ENCODE measurements around the gene HACE1.
"Not testable (repeated sequence)": the region's sequence is repeated elsewhere in the genome, so short reads cannot be mapped to it uniquely, and the experiment has no call there.

The HACE1 gene

GRCh38 chr6:104809116-104809515, 50.6 kb downstream of the HACE1 start:
- H3K36me3 ChIP-seq (ENCODE audit: low read depth) = no peaks in the 10 kb centered on the region; the same call in 1 of the 2 replicates
- no peak for DNase-seq (ENCODE audit: low spot score)
- no peaks in the 10 kb centered on the region for H3K4me1 ChIP-seq (ENCODE audit: insufficient read depth, poor library complexity, severe bottlenecking)
- no peak for TF ChIP-seq CTCF (IDR thresholded peaks at IDR 0.05; ENCODE audit: poor library complexity, severe bottlenecking)
- peaks cover 3% of the 10 kb centered on the region for H3K9me3 ChIP-seq (ENCODE audit: severe bottlenecking)
- ATAC-seq (ENCODE audit: low read depth) = no peak
- no peak overlapping the region for H3K27ac ChIP-seq (ENCODE audit: poor library complexity, severe bottlenecking)
- H3K4me3 ChIP-seq (ENCODE audit: severe bottlenecking) = no peak overlapping the region
- no peaks in the 10 kb centered on the region for H3K27me3 ChIP-seq (ENCODE audit: insufficient read depth, poor library complexity, severe bottlenecking)

- DNase-seq (ENCODE audit: low spot score); H3K4me1 ChIP-seq (ENCODE audit: insufficient read depth, poor library complexity, severe bottlenecking); H3K36me3 ChIP-seq (ENCODE audit: low read depth); H3K4me3 ChIP-seq (ENCODE audit: severe bottlenecking); H3K9me3 ChIP-seq (ENCODE audit: severe bottlenecking); ATAC-seq (ENCODE audit: low read depth); H3K27me3 ChIP-seq (ENCODE audit: insufficient read depth, poor library complexity, severe bottlenecking); H3K27ac ChIP-seq (ENCODE audit: poor library complexity, severe bottlenecking): not testable (repeated sequence)
Observed at GRCh38 chr6:104805335-104805734, 54.4 kb downstream of the HACE1 start.

DNA sequence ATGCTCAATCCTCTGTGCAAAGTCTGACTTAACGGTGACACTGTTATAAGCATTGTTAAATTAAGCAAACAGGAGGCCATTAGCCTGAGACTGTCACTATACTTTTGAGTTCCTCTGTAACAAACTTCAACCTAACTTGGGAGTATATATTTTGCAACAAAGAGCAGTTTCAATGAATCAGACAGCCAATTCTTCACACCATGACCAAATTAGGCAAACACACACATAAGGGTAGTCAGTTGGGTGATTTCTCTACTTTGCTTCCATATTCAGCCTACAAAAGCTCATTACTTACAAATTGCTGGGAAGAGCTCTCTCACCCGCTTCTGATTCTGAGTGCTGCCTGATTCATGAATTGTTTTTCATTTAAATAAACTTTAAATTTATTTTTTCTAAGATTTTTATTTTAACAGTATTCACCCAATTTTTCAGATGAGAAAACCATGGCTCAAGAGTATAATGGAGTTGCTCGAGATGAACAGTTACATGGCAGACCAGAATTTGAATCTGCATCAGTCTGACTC, 60.5 kb downstream of the HACE1 start:
- no peaks in the 10 kb centered on the region for H3K9me3 ChIP-seq (ENCODE audit: severe bottlenecking)
- H3K4me1 ChIP-seq (ENCODE audit: insufficient read depth, poor library complexity, severe bottlenecking) = no peaks in the 10 kb centered on the region
- ATAC-seq (ENCODE audit: low read depth) (no peak), DNase-seq (ENCODE audit: low spot score) (no peak)
- no peaks in the 10 kb centered on the region for H3K36me3 ChIP-seq (ENCODE audit: low read depth)
- no peak for TF ChIP-seq CTCF (IDR thresholded peaks at IDR 0.05; ENCODE audit: poor library complexity, severe bottlenecking)
- no peak overlapping the region for H3K27ac ChIP-seq (ENCODE audit: poor library complexity, severe bottlenecking)
- no peak overlapping the region for H3K4me3 ChIP-seq (ENCODE audit: severe bottlenecking)
- H3K27me3 ChIP-seq (ENCODE audit: insufficient read depth, poor library complexity, severe bottlenecking) = no peaks in the 10 kb centered on the region

GRCh38 chr6:104796031-104796785, 63.5 kb downstream of the HACE1 start:
- Histone ChIP-seq H3K9me3 (ENCODE audit: severe bottlenecking) (no peaks in the 10 kb centered on the region), H3K4me3 (ENCODE audit: severe bottlenecking) (no peak overlapping the region), H3K27ac (ENCODE audit: poor library complexity, severe bottlenecking) (no peak overlapping the region), H3K4me1 (ENCODE audit: insufficient read depth, poor library complexity, severe bottlenecking) (no peaks in the 10 kb centered on the region), H3K27me3 (ENCODE audit: insufficient read depth, poor library complexity, severe bottlenecking) (no peaks in the 10 kb centered on the region), H3K36me3 (ENCODE audit: low read depth) (peaks cover 1% of the 10 kb centered on the region; the same call in 1 of the 2 replicates)
- ATAC-seq (ENCODE audit: low read depth) = no peak
- DNase-seq (ENCODE audit: low spot score) = no peak
- no peak for TF ChIP-seq CTCF (IDR thresholded peaks at IDR 0.05; ENCODE audit: poor library complexity, severe bottlenecking)

DNA sequence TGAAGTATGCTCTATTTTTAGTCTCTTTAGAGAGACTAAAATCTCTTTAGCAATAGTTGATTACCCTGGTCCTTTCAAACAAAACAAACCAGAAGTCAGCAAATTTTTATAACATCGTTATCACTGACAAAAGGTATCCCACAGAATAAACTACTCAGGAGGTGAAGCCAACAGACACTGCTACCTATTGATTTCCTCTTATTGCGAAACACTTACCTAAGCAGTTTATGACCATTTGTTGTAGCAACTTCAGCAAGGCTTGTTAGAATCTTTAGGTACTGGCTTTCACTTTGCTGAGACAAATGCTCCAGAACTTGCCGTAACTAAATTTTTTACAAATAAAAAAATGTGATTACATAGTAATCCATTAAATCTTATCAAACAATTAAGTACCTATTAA, 64.4 kb downstream of the HACE1 start:
- Histone ChIP-seq H3K4me1 (ENCODE audit: insufficient read depth, poor library complexity, severe bottlenecking) (no peaks in the 10 kb centered on the region), H3K9me3 (ENCODE audit: severe bottlenecking) (no peaks in the 10 kb centered on the region), H3K4me3 (ENCODE audit: severe bottlenecking) (no peak overlapping the region), H3K36me3 (ENCODE audit: low read depth) (peaks cover 6% of the 10 kb centered on the region; the same call in 1 of the 2 replicates), H3K27ac (ENCODE audit: poor library complexity, severe bottlenecking) (no peak overlapping the region), H3K27me3 (ENCODE audit: insufficient read depth, poor library complexity, severe bottlenecking) (no peaks in the 10 kb centered on the region)
- TF ChIP-seq CTCF (IDR thresholded peaks at IDR 0.05; ENCODE audit: poor library complexity, severe bottlenecking) = no peak
- DNase-seq (ENCODE audit: low spot score) (no peak), ATAC-seq (ENCODE audit: low read depth) (no peak)

Data from RWPE2 (cell line).